ENCODE results near the gene SCPEP1. TPM values are rescaled to one million over a fixed set of nuclear protein-coding genes. Genes with fewer than 3 reads are reported as not detected.

SCPEP1 gene
- total and polyA plus RNA-seq, 10 of the 15 experiments (the other 5 are each of a cell fraction or from before 2014, with no cell fraction given) = 31.2 to 80.2 (median 40.7) TPM

DNA sequence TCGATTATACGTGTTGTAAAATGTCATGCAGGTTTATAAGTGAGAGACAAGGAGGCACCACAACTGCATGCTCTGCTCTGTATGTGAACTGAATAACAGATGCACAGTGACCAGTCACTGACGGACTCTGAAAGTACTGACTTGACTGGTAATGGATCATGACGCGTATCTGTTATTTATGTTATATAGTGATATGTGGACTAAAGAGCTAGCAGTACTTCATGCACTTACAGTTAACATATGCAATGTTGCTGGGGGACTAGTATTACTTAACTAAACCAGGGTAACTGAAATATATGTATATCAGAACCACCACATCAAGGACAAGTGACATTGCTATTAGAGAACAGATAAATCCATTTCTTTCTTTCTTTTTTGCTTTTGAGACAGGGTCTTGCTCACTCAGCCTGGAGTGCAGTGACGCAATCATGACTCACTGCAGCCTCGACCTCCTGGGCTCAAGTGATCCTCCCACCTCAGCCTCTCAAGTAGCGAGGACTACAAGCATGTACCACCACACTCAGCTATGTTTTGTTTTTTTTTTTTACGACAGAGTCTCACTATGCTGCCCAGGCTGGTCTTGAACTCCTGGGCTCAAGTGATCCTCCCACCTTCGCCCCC, 34.3 kb upstream of the SCPEP1 start:
- DNase-seq (ENCODE audit: low read depth, low spot score) (no peak), ATAC-seq (no peak), FAIRE-seq (no peak)
- SMC1A ChIA-PET (ENCODE audit: uncharacterized antibody, unreplicated experiment) = interaction anchor here (3.1 to 5.5 kb wide), 2 partner anchors 122 to 125 kb away, joined by 9 to 27 read pairs; no protein-coding TSS in a partner anchor
- H3K27me3 ChIP-seq (replicated peaks in 1 of 2; ENCODE audit: control insufficient read depth in 2 of 2, insufficient read depth in 2 of 2, low read length in 1 of 2) = no peaks in the 10 kb centered on the region
- no peaks in the 10 kb centered on the region for H4K20me1 ChIP-seq (ENCODE audit: control insufficient read depth, insufficient read depth)
- no peaks in the 10 kb centered on the region for H3K9me3 ChIP-seq (replicated peaks; ENCODE audit: control insufficient read depth, insufficient read depth, low read length)
- RAD21 ChIA-PET (ENCODE audit: unreplicated experiment) = interaction anchor here (0.9 kb wide), 1 partner anchor 124 kb away, joined by 4 read pairs; no protein-coding TSS in a partner anchor
- no peak overlapping the region for H2AFZ ChIP-seq (ENCODE audit: control insufficient read depth, low read depth, low read length)
- H3K9ac ChIP-seq (ENCODE audit: control insufficient read depth, insufficient read depth, low read length) = no peak overlapping the region
- no peak overlapping the region for H3K4me3 ChIP-seq
- 62% methylated on average over 10 of the region's 10 CpGs for WGBS (ENCODE audit: insufficient coverage, insufficient replicate concordance, low lambda C conversion rate, missing lambda C conversion rate)
- H3K27ac ChIP-seq (ENCODE audit: control insufficient read depth, insufficient read depth) = no peak overlapping the region
- H3K4me1 ChIP-seq (ENCODE audit: control insufficient read depth, insufficient read depth, low read length) = no peaks in the 10 kb centered on the region
- no peaks in the 10 kb centered on the region for H3K79me2 ChIP-seq (ENCODE audit: control insufficient read depth, insufficient read depth, low read length)
- BruUV-seq (replicated peaks) = no TSS peak
- in situ Hi-C loops (cut with MboI) = no loop called here
- H3K36me3 ChIP-seq (ENCODE audit: control insufficient read depth in 2 of 2, insufficient read depth in 2 of 2, low read length in 1 of 2) = peaks cover 2 to 20% of the 10 kb centered on the region in 2 experiments; a peak in 3 of 4 replicates
- H3K4me2 ChIP-seq (ENCODE audit: control insufficient read depth, insufficient read depth) = no peak overlapping the region
- POLR2A ChIA-PET = interaction anchor here (1.1 kb wide), 1 partner anchor 124 kb away, joined by 3 read pairs; no protein-coding TSS in a partner anchor
- CTCF ChIA-PET = interaction anchor here (0.7 to 7.6 kb wide), 3 partner anchors 124 to 228 kb away, joined by 3 to 184 read pairs (median 3); no protein-coding TSS in a partner anchor
- intact Hi-C loops (cut with micrococcal nuclease; ENCODE audit: unreplicated experiment) = loop anchor here (10.0 kb wide), 1 partner anchor 229 kb away; no protein-coding TSS in a partner anchor
- TF ChIP-seq SUPT20H (IDR thresholded peaks at IDR 0.05; ENCODE audit: borderline replicate concordance, control insufficient read depth, low read depth, low read length) = no peak
- no peak for TF ChIP-seq MTA2 (IDR thresholded peaks at IDR 0.05; ENCODE audit: low read depth)
- TF ChIP-seq MXI1 (IDR thresholded peaks at IDR 0.05; ENCODE audit: low read depth, low read length) = no peak
- no peak for TF ChIP-seq YBX1 (IDR thresholded peaks at IDR 0.05)
- no peak for TF ChIP-seq ASH2L (IDR thresholded peaks at IDR 0.05; ENCODE audit: borderline replicate concordance, low read depth)
- TF ChIP-seq, protein P1, sequence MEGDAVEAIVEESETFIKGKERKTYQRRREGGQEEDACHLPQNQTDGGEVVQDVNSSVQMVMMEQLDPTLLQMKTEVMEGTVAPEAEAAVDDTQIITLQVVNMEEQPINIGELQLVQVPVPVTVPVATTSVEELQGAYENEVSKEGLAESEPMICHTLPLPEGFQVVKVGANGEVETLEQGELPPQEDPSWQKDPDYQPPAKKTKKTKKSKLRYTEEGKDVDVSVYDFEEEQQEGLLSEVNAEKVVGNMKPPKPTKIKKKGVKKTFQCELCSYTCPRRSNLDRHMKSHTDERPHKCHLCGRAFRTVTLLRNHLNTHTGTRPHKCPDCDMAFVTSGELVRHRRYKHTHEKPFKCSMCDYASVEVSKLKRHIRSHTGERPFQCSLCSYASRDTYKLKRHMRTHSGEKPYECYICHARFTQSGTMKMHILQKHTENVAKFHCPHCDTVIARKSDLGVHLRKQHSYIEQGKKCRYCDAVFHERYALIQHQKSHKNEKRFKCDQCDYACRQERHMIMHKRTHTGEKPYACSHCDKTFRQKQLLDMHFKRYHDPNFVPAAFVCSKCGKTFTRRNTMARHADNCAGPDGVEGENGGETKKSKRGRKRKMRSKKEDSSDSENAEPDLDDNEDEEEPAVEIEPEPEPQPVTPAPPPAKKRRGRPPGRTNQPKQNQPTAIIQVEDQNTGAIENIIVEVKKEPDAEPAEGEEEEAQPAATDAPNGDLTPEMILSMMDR (IDR thresholded peaks at IDR 0.05 in 2 of 3, conservative IDR thresholded peaks at IDR 0.05 in 1 of 3; ENCODE audit: control insufficient read depth in 2 of 3, extremely low read depth in 1 of 3, insufficient read depth in 1 of 3, low read depth in 3 of 3, low read length in 3 of 3) = no peak
- no peak for TF ChIP-seq CREB1 (IDR thresholded peaks at IDR 0.05; ENCODE audit: low read depth)
- TF ChIP-seq, protein P2, sequence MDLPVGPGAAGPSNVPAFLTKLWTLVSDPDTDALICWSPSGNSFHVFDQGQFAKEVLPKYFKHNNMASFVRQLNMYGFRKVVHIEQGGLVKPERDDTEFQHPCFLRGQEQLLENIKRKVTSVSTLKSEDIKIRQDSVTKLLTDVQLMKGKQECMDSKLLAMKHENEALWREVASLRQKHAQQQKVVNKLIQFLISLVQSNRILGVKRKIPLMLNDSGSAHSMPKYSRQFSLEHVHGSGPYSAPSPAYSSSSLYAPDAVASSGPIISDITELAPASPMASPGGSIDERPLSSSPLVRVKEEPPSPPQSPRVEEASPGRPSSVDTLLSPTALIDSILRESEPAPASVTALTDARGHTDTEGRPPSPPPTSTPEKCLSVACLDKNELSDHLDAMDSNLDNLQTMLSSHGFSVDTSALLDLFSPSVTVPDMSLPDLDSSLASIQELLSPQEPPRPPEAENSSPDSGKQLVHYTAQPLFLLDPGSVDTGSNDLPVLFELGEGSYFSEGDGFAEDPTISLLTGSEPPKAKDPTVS (IDR thresholded peaks at IDR 0.05; ENCODE audit: low read depth, low read length) = no peak
- no peak for TF ChIP-seq RFX5 (IDR thresholded peaks at IDR 0.05; ENCODE audit: low read depth, low read length)
- no peak for TF ChIP-seq CBX3 (IDR thresholded peaks at IDR 0.05; ENCODE audit: borderline replicate concordance, low read depth)
- TF ChIP-seq, protein P3, sequence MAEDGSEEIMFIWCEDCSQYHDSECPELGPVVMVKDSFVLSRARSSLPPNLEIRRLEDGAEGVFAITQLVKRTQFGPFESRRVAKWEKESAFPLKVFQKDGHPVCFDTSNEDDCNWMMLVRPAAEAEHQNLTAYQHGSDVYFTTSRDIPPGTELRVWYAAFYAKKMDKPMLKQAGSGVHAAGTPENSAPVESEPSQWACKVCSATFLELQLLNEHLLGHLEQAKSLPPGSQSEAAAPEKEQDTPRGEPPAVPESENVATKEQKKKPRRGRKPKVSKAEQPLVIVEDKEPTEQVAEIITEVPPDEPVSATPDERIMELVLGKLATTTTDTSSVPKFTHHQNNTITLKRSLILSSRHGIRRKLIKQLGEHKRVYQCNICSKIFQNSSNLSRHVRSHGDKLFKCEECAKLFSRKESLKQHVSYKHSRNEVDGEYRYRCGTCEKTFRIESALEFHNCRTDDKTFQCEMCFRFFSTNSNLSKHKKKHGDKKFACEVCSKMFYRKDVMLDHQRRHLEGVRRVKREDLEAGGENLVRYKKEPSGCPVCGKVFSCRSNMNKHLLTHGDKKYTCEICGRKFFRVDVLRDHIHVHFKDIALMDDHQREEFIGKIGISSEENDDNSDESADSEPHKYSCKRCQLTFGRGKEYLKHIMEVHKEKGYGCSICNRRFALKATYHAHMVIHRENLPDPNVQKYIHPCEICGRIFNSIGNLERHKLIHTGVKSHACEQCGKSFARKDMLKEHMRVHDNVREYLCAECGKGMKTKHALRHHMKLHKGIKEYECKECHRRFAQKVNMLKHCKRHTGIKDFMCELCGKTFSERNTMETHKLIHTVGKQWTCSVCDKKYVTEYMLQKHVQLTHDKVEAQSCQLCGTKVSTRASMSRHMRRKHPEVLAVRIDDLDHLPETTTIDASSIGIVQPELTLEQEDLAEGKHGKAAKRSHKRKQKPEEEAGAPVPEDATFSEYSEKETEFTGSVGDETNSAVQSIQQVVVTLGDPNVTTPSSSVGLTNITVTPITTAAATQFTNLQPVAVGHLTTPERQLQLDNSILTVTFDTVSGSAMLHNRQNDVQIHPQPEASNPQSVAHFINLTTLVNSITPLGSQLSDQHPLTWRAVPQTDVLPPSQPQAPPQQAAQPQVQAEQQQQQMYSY (CRISPR knock-in tag; IDR thresholded peaks at IDR 0.05) = no peak
- no peak for TF ChIP-seq SMAD1 (IDR thresholded peaks at IDR 0.05; ENCODE audit: low read depth, partially characterized antibody)
- no peak for TF ChIP-seq SREBF1 (IDR thresholded peaks at IDR 0.05; ENCODE audit: low read length)
- no peak for TF ChIP-seq FOXM1 (IDR thresholded peaks at IDR 0.05; ENCODE audit: low read depth, low read length)
